Heart left ventricle (tissue), 13 donors: ENCODE results near the gene VASH2.

Source experiments
- CTCF ChIP-seq, 12 donors: fragments of 200-600 bp; sonication (generic) in 4 of 12; IDR thresholded peaks; one replicate each; pipeline versions ENCODE4 v1.5.0 to v1.8.0; 2018 to 2022; ENCODE audit warnings: antibody characterized with exemption in 12 of 12, mild to moderate bottlenecking in 5 of 12
- POLR2A ChIP-seq, 2 donors: fragments of 450-650 bp; IDR thresholded peaks; one replicate each; pipeline ENCODE4 v1.6.1; 2017; ENCODE audit warnings: antibody characterized with exemption in 2 of 2, mild to moderate bottlenecking in 2 of 2, moderate library complexity in 2 of 2
- donor health status: ischemic (EF 13 %, LVEDD 7.1; RV severe dilation, severe dysfunction).
- donor health status: DM: no; HTN: yes; CAD: no.
- donor health status: DM: no; HTN: no; CAD: no.
- donor health status: ischemic (EF 25% LVEDD 6.9; RV normal size, moderate dysfunction).
- donor health status: ischemic (EF 25% LVEDD 5.7; RV mildly dilated, moderate dysfunction).
- donor health status: ischemic (EF 35%, LVEDD 5.7; RV mildly dilated, moderate dysfunction).
- donor health status: nonischemic (EF 11% LVEDD 7.7; RV severe dilation, severe dysfunction).
- donor health status: DM: yes; HTN: yes; CAD: no.
- donor health status: PGD.
- donor health status: ischemic (EF 29% LVEDD 5.4; RV normal size, mild dysfunction).
- donor health status: nonischemic (EF 23%, LVEDD 6.1; RV moderate dilation, normal function).

GRCh38 chr1:212901290-212901689, 49.1 kb upstream of the VASH2 start:
- TF ChIP-seq POLR2A (IDR thresholded peaks at IDR 0.05) (no peak), CTCF (IDR thresholded peaks at IDR 0.05) (no peak)
